Left kidney (tissue), 2 donors: ENCODE measurements around the gene GPRIN1. TPM values are rescaled to one million over a fixed set of nuclear protein-coding genes. Genes with fewer than 3 reads are reported as not detected.
"Not testable (repeated sequence)": the region's sequence is repeated elsewhere in the genome, so short reads cannot be mapped to it uniquely, and the experiment has no call there.

Experiments
- DNase-seq: peaks from one replicate; pipeline ENCODE4 v3.0.0-alpha.2; 2013
- polyA plus RNA-seq: library from polyadenylated mRNA; unstranded; fragments of 120-200 nt; gene quantifications from one replicate; pipeline ENCODE4 v1.2.1, GENCODE V29; 2013; ENCODE audit not compliant: insufficient read length

The GPRIN1 gene
- polyA plus RNA-seq, 1 donor, result 2.2 TPM

GRCh38 chr5:176574297-176574591 lies 35.7 kb downstream of the GPRIN1 start:
- DNase-seq, result no peak

GRCh38 chr5:176573564-176574296 lies 36.2 kb downstream of the GPRIN1 start:
- DNase-seq, result peak; percentile 44

DNA sequence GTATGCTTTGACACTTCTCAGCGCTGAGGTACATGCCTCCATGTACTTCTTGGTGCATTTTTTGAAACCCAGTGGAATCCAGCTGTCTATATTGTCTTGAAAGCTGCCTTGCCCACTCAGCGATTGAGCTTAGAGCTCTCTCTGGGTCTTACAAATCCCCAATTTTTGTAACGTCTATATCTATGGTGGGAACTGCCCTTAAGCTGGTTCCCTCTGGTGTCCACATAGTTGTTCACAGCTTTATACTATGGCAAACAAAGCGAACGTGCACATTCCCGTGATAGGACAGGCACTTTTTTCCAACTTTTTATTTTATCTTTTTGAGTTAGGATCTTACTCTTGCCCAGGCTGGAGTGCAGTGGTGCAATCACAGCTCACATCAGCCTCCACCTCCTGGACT lies 39.9 kb downstream of the GPRIN1 start:
- no peak for DNase-seq

DNA sequence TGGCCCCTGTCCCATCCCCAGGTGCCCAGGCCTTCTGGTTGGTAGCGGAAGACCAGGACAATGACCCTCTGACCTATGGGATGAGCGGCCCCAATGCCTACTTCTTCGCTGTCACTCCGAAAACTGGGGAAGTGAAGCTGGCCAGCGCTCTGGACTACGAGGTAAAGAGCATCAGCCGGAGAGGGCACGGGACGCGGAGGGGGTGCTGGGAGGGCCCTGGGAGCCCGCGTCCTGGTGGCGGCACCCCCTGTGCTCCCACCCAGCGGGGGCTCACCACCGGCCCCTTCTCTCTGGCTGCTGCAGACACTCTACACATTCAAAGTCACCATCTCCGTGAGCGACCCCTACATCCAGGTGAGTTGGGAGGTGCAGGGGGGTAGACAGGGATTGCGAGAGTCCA lies 41.3 kb downstream of the GPRIN1 start:
- DNase-seq, result no peak

GRCh38 chr5:176565760-176566288 lies 44.1 kb downstream of the GPRIN1 start:
- no peak for DNase-seq

- DNase-seq, result no peak
Observed at GRCh38 chr5:176564002-176564401, 46.0 kb downstream of the GPRIN1 start.

GRCh38 chr5:176562189-176562588 lies 47.8 kb downstream of the GPRIN1 start:
- DNase-seq, result no peak

DNA sequence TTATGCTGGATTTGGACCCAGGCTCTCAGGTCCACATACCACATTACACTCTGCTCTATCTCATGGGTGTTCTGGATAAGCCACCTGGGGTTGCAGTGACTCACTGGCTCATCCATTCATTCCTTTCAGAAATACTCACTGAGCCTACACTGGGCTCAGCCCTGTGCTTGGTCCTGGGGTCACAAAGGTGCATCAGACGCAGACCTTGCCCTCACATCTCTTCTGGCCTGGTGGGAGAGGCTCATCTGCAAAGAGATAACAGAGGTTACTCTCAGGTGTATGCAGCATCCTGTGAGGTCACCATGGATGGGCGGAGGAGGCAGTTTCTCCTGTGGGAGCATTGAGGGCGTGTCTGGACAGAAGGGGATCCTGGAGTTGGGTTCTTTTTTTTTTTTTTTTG lies 48.7 kb downstream of the GPRIN1 start:
- no peak for DNase-seq

DNA sequence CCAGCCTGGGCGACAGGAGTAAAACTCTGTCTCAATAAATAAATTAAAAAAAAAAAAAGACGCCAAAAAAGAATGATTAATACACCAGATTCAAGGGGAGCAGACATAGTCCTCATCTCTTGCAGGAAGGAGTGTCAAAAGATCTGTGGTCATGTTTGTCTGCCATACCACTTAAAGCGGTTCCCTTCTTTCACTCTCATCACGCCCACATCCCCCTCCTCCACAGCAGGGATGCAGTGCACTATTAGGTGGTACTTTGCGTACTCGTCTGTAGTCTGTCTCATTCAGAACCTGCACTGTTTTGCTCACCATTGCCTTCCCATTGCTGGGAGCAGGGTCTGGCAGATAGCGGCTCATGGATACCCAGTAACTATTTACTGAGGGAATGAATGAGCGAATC lies 49.6 kb downstream of the GPRIN1 start:
- DNase-seq, result no peak

DNA sequence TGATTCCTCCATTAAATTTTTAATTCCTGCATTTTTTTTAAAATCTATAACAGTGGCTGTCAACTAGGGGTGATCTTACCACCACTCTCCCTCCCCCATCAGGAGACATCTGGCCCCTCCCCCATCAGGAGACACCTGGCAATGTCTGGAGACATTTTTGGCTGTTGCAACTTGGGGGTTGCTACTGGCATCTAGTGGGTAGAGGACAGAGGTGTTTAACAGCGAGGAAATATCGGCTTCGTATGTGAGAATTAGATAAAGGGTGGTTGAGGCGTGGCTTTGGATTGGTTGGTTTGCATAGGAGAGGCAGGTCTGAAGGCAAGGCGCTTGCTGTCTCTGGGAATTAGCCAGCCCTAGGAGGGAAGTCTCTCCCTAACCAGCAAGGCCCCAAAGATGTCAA lies 50.3 kb downstream of the GPRIN1 start:
- no peak for DNase-seq

GRCh38 chr5:176557846-176558245 lies 52.1 kb downstream of the GPRIN1 start:
- DNase-seq, result no peak

GRCh38 chr5:176553260-176554085 lies 56.5 kb downstream of the GPRIN1 start:
- DNase-seq, result no peak

GRCh38 chr5:176552332-176552869 lies 57.6 kb downstream of the GPRIN1 start:
- DNase-seq, result no peak

DNA sequence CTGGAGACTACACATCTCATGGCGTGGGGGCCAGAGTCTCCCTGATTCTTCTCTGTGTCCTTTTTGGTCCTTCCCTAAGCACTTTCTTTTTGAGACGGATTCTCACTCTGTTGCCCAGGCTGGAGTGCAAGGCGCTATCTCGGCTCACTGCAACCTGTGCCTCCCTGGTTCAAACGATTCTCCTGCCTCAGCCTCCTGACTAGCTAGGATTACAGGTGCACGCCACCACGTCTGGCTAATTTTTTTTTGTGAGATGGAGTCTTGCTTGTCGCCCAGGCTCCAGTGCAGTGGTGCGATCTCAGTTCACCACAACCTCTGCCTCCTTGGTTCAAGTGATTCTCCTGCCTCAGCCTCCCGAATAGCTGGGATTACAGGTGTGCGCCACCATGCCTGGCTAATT lies 59.0 kb downstream of the GPRIN1 start:
- DNase-seq, result not testable (repeated sequence)

DNA sequence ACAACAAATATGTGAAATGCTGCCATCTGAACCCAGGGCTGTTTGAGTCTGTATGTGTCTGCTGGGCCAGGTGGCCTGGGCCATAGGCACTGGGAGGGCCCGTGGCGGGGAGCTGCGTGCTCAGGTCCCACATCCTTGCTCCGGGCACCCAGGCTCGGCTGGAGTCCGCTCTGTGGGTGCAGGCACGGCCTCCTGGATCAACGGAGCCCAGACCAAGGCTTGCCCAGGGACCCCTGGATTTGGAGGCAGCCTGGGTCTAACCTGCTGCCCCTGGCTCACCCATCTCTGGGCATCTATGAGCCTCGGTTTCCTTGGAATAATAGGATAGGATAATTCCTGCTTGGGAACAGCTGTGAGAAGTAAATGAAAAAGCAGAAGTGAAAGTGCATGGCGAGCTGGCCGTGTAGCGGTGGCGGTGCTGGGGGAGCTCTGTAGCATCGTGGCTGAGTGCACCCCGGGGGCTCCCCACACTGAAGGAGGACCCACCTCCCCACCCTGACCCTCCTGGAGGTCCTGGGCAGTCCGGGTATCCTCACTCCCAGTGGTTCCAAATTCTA lies 59.6 kb downstream of the GPRIN1 start:
- no peak for DNase-seq

GRCh38 chr5:176549871-176550270 lies 60.1 kb downstream of the GPRIN1 start:
- DNase-seq, result no peak

DNA sequence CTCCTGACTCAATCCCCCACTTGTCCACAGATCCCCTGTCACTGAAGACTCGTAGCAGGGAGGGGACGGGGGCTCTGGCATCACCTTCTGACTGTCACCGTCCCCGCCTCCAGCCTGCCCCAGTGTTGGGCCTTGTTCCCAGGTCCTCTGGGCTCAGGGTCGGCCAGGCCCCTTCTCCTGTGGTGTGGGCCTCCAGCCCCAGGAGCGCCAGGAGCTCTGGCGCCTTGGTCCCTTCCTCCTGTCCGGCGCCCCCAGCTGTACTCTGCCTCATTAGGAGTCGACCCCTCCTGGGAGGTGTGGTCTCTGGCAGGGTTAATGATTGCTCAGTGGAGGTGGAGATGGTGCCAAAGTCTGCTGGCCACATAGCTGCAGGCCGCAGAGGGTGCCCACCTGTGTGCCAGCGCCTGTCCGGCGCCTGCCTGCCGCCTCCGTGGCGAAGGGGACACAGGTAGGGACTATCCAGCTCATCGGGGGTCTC lies 61.0 kb downstream of the GPRIN1 start, which contains the start of gene CDHR2:
TSS of gene CDHR2 (plus strand) at position 376 of the 478 bp plus-strand sequence. CDS start 16,011 bp downstream, outside the sequence.
- no peak for DNase-seq

DNA sequence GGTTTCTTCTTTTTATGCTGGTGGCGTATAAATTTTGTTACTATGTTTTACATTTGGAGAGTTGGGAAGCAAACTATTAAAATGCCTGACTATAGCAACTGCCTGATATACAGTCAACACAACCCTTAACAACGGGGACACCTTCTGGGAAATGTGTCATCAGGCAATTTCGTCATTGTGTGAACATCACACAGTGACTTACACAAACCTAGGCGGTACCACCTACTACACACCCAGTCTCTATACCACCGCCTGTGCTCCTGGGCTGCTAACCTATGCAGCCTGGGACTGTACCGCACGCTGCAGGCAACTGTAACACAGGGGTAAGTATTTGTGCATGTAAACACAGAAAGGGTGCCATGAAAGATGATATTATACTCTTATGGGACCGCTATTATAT lies 62.2 kb downstream of the GPRIN1 start:
- DNase-seq, result no peak
